ENCODE results near the gene HOXB1. TPM values are rescaled to one million over a fixed set of nuclear protein-coding genes. Genes with fewer than 3 reads are reported as not detected.

HOXB1 gene
- total and polyA plus RNA-seq, 12 donors = not detected

- 81 to 84% methylated on average over 2 of the region's 2 CpGs for WGBS, 2 donors
- ATAC-seq (no peak), DNase-seq (no peak)
- TF ChIP-seq, protein P1, sequence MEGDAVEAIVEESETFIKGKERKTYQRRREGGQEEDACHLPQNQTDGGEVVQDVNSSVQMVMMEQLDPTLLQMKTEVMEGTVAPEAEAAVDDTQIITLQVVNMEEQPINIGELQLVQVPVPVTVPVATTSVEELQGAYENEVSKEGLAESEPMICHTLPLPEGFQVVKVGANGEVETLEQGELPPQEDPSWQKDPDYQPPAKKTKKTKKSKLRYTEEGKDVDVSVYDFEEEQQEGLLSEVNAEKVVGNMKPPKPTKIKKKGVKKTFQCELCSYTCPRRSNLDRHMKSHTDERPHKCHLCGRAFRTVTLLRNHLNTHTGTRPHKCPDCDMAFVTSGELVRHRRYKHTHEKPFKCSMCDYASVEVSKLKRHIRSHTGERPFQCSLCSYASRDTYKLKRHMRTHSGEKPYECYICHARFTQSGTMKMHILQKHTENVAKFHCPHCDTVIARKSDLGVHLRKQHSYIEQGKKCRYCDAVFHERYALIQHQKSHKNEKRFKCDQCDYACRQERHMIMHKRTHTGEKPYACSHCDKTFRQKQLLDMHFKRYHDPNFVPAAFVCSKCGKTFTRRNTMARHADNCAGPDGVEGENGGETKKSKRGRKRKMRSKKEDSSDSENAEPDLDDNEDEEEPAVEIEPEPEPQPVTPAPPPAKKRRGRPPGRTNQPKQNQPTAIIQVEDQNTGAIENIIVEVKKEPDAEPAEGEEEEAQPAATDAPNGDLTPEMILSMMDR (IDR thresholded peaks at IDR 0.05) = no peak
- H3K27me3 ChIP-seq = peaks cover 0 to 100% (median 88%) of the 10 kb centered on the region in 7 donors
- no peaks in the 10 kb centered on the region for H3K9me3 ChIP-seq
- H3K27ac ChIP-seq = no peak overlapping the region
- no peaks in the 10 kb centered on the region for H3K4me1 ChIP-seq
- intact Hi-C loops (cut with DNase I) = no loop called here
- no peak overlapping the region for H3K4me3 ChIP-seq
- no peaks in the 10 kb centered on the region for H3K36me3 ChIP-seq
Observed at GRCh38 chr17:48514477-48514876, 16.3 kb downstream of the HOXB1 start.

DNA sequence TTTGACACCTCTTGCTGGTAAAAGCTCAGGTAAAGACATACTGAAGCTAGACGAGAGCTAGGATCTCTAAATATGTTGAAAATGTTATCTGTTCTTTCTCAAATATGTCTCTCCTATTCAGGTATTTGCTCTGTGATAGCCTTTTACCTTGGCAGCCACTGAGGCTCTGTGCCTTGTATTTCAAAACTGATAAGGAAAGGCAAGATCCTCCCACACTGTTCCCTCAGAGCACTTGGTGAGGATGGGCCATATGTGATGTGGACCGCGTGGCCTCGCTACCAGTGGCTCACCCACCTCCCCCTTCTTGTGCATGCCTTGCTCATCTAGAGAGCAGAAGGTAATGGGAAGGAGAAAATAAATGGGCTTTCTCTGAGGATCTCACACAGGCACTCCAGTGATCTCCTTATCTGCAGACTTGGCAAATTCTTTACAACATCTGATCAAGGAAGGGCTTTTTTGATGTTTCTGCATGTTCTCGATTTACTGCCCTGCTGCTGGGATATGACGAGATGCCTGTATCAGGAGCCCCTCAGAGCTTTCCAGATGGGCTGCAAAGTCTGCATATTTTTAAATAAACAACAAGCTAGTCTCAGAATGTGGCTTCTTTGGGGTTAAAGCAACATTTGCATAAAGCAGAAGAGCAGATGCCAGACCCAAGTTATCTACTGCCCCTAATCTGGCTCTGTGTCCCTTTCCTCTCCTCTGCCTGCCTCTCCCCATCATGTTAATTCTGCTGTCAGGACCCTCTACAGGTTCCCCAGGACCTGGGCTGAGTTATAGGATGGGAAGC is 16.9 kb downstream of the HOXB1 start:
- H3K4me1 ChIP-seq = no peaks in the 10 kb centered on the region
- no peak for DNase-seq
- H3K27me3 ChIP-seq = peaks cover 0 to 100% (median 87%) of the 10 kb centered on the region in 7 donors
- H3K27ac ChIP-seq = no peak overlapping the region
- WGBS, 2 donors = 36 to 54% methylated on average over 6 of the region's 6 CpGs
- H3K9me3 ChIP-seq = no peaks in the 10 kb centered on the region
- intact Hi-C loops (cut with DNase I) = no loop called here
- H3K36me3 ChIP-seq = no peaks in the 10 kb centered on the region
- ATAC-seq = no peak
- TF ChIP-seq, protein P1 (IDR thresholded peaks at IDR 0.05) = no peak
- no peak overlapping the region for H3K4me3 ChIP-seq

DNA sequence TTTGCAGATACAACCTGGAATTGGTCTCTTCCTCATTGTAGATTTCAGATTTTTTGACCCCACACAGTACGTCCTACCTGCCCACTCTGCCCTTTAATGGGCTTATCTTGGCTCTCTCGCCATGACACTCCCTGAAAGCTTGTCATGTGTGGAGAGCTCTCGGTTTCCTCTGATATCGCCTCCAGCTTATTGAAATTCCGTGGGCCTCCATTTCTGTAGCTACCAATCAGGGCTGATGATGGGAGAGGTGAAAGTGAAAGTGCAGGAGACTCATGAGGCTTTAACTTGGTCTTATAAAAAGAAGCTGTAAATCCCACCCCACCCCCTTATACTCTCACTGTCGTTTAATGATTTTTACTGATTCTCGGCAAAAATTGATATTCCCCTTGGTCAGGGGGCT is 17.7 kb downstream of the HOXB1 start:
- H3K4me3 ChIP-seq = no peak overlapping the region
- no peaks in the 10 kb centered on the region for H3K36me3 ChIP-seq
- DNase-seq (no peak), ATAC-seq (no peak)
- TF ChIP-seq, protein P1 (IDR thresholded peaks at IDR 0.05) = no peak
- H3K4me1 ChIP-seq = no peaks in the 10 kb centered on the region
- no peaks in the 10 kb centered on the region for H3K9me3 ChIP-seq
- H3K27ac ChIP-seq = no peak overlapping the region
- H3K27me3 ChIP-seq = peaks cover 0 to 100% (median 87%) of the 10 kb centered on the region in 7 donors
- intact Hi-C loops (cut with DNase I) = no loop called here
- 37 to 47% methylated on average over 7 of the region's 7 CpGs for WGBS, 2 donors

DNA sequence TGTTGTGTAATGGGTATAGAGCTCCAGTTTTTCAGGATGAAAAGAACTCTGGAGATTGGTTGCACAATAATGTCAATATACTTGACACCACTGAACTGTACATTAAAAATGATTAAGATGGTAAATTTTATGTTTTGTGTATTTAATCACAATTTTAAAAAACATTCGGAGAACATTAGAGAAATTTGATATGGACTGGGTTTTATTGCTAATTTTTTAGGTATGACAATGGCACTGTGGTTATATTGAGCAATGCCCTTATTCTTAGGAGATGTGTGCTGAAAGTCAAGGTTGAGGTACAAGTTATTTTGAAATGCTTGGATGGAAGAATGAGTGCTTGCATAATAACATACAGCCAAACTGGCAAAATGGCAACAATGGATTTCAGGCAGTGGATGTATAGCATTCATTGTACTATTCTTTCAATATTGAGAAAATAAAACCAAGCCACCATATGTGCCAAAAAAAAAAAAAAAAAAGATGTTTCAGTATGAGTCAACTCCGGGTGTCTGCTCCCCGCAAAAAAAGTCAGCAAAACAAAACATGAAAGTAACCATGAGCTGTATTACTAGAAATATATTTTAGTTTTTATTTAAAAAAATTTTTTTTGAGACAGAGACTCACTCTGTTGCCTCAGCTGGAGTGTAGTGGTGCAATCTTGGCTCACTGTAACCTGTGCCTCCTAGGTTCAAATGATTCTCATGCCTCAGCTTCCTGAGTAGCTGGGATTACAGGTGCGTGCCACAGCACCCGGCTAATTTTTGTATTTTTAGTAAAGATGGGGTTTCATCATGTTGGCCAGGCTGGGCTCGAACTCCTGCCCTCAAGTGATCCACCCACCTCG is 19.8 kb downstream of the HOXB1 start:
- Histone ChIP-seq H3K27me3 (peaks cover 0 to 100% (median 84%) of the 10 kb centered on the region in 7 donors), H3K4me1 (peaks cover 0 to 3% (median 0%) of the 10 kb centered on the region in 9 donors), H3K9me3 (no peaks in the 10 kb centered on the region), H3K4me3 (no peak overlapping the region), H3K36me3 (no peaks in the 10 kb centered on the region), H3K27ac (no peak overlapping the region)
- WGBS, 2 donors = 88 to 91% methylated on average over 7 of the region's 7 CpGs
- no peak for ATAC-seq
- no peak for DNase-seq
- TF ChIP-seq, protein P1 (IDR thresholded peaks at IDR 0.05) = no peak
- intact Hi-C loops (cut with DNase I) = no loop called here
